ENCODE measurements around the gene BAHD1. TPM values are rescaled to one million over a fixed set of nuclear protein-coding genes. Genes with fewer than 3 reads are reported as not detected.

Gene BAHD1
- total RNA-seq (32.9 TPM), polyA plus RNA-seq (1 to 10 TPM; 1.3 to 1.6 (median 1.5) TPM)

- peak; percentile 88 to 91 for ATAC-seq (ENCODE audit: low read depth in 2 of 2)
- Mint-ChIP-seq H3K4me1 (peaks cover 0 to 72% (median 45%) of the 10 kb centered on the region in 4 donors), H3K9me3 (peaks cover 0 to 1% (median 0%) of the 10 kb centered on the region in 7 donors), H3K4me3 (peak within 1 kb of the TSS; percentile 92 to 98 (median 96)), H3K27ac (peak within 1 kb of the TSS; percentile 87 to 89 (median 88)), H3K36me3 (no peaks in the 10 kb centered on the region), H3K27me3 (peaks cover 48% of the 10 kb centered on the region)
- Histone ChIP-seq H3K27me3 (ENCODE audit: control insufficient read depth, insufficient read depth, low read length) (no peaks in the 10 kb centered on the region), H3K4me3 (ENCODE audit: low read depth, low read length) (peak within 1 kb of the TSS; percentile 48), H3K9me3 (ENCODE audit: control insufficient read depth in 2 of 2, low read length in 2 of 2) (no peaks in the 10 kb centered on the region), H3K4me1 (ENCODE audit: control insufficient read depth, insufficient read depth, low read length, poor library complexity, severe bottlenecking) (peaks cover 62% of the 10 kb centered on the region), H3K36me3 (ENCODE audit: control insufficient read depth, insufficient read depth, low read length) (no peaks in the 10 kb centered on the region), H3K27ac (ENCODE audit: insufficient read depth, low read length, poor library complexity, severe bottlenecking) (peak within 1 kb of the TSS; percentile 51)
- peak; percentile 90 to 94 (median 92) for DNase-seq
These were observed at the start of gene BAHD1 for GRCh38 chr15:40440743-40441564. BAHD1 (plus strand) TSS chr15:40440953; CDS start chr15:40458465, 17,512 bp downstream.

GRCh38 chr15:40392986-40393948 lies 47.5 kb upstream of the BAHD1 start:
- H3K27me3 ChIP-seq (ENCODE audit: control insufficient read depth, insufficient read depth, low read length) = no peaks in the 10 kb centered on the region
- ATAC-seq (ENCODE audit: low read depth in 2 of 2) = no peak
- H3K36me3 Mint-ChIP-seq = peaks cover 32% of the 10 kb centered on the region

GRCh38 chr15:40397688-40398412 lies 42.9 kb upstream of the BAHD1 start:
- no peak overlapping the region for H3K27ac ChIP-seq (ENCODE audit: insufficient read depth, low read length, poor library complexity, severe bottlenecking)
- no peaks in the 10 kb centered on the region for H3K9me3 Mint-ChIP-seq

More at GRCh38 chr15:40392986-40393948, 47.5 kb upstream of the BAHD1 start:
- Histone ChIP-seq H3K36me3 (ENCODE audit: control insufficient read depth, insufficient read depth, low read length) (peaks cover 32% of the 10 kb centered on the region), H3K27ac (ENCODE audit: insufficient read depth, low read length, poor library complexity, severe bottlenecking) (no peak overlapping the region), H3K9me3 (ENCODE audit: control insufficient read depth in 2 of 2, low read length in 2 of 2) (no peaks in the 10 kb centered on the region), H3K4me3 (ENCODE audit: low read depth, low read length) (no peak overlapping the region), H3K4me1 (ENCODE audit: control insufficient read depth, insufficient read depth, low read length, poor library complexity, severe bottlenecking) (peaks cover 5% of the 10 kb centered on the region)
- Mint-ChIP-seq H3K27me3 (no peaks in the 10 kb centered on the region), H3K4me3 (no peak overlapping the region), H3K9me3 (no peaks in the 10 kb centered on the region), H3K27ac (peak overlapping the region in 1 of 3 donors; percentile 80), H3K4me1 (peaks cover 2 to 19% (median 4%) of the 10 kb centered on the region in 4 donors)
- no peak for DNase-seq

GRCh38 chr15:40398413-40398873 lies 42.3 kb upstream of the BAHD1 start:
- Histone ChIP-seq H3K9me3 (ENCODE audit: control insufficient read depth in 2 of 2, low read length in 2 of 2) (no peaks in the 10 kb centered on the region), H3K36me3 (ENCODE audit: control insufficient read depth, insufficient read depth, low read length) (peaks cover 4% of the 10 kb centered on the region), H3K27ac (ENCODE audit: insufficient read depth, low read length, poor library complexity, severe bottlenecking) (no peak overlapping the region), H3K27me3 (ENCODE audit: control insufficient read depth, insufficient read depth, low read length) (no peaks in the 10 kb centered on the region), H3K4me3 (ENCODE audit: low read depth, low read length) (peak overlapping the region; percentile 62), H3K4me1 (ENCODE audit: control insufficient read depth, insufficient read depth, low read length, poor library complexity, severe bottlenecking) (peaks cover 12% of the 10 kb centered on the region)
- H3K27ac Mint-ChIP-seq = peak overlapping the region; percentile 21 to 70 (median 50)
- peaks cover 10 to 19% (median 15%) of the 10 kb centered on the region in 4 donors for H3K4me1 Mint-ChIP-seq
- peak in 1 of 3 donors; percentile 51 for DNase-seq
- H3K27me3 Mint-ChIP-seq = no peaks in the 10 kb centered on the region
- peak; percentile 50 to 58 for ATAC-seq (ENCODE audit: low read depth in 2 of 2)
- no peaks in the 10 kb centered on the region for H3K9me3 Mint-ChIP-seq
- peak overlapping the region in 3 of 4 donors; percentile 59 to 75 (median 62) for H3K4me3 Mint-ChIP-seq
- peaks cover 4% of the 10 kb centered on the region for H3K36me3 Mint-ChIP-seq

More at GRCh38 chr15:40397688-40398412, 42.9 kb upstream of the BAHD1 start:
- H3K9me3 ChIP-seq (ENCODE audit: control insufficient read depth in 2 of 2, low read length in 2 of 2) = no peaks in the 10 kb centered on the region
- Mint-ChIP-seq H3K27ac (peak overlapping the region in 2 of 3 donors; percentile 50 to 70), H3K36me3 (peaks cover 7% of the 10 kb centered on the region), H3K4me1 (peaks cover 10 to 22% (median 15%) of the 10 kb centered on the region in 4 donors), H3K4me3 (peak overlapping the region in 2 of 4 donors; percentile 62 to 75), H3K27me3 (no peaks in the 10 kb centered on the region)
- ATAC-seq (ENCODE audit: low read depth in 2 of 2) (no peak), DNase-seq (no peak)
- peak overlapping the region; percentile 62 for H3K4me3 ChIP-seq (ENCODE audit: low read depth, low read length)
- H3K4me1 ChIP-seq (ENCODE audit: control insufficient read depth, insufficient read depth, low read length, poor library complexity, severe bottlenecking) = peaks cover 12% of the 10 kb centered on the region
- peaks cover 9% of the 10 kb centered on the region for H3K36me3 ChIP-seq (ENCODE audit: control insufficient read depth, insufficient read depth, low read length)
- H3K27me3 ChIP-seq (ENCODE audit: control insufficient read depth, insufficient read depth, low read length) = no peaks in the 10 kb centered on the region

GRCh38 chr15:40399370-40399769 lies 41.4 kb upstream of the BAHD1 start:
- ATAC-seq (ENCODE audit: low read depth in 2 of 2) (no peak), DNase-seq (no peak)
- Mint-ChIP-seq H3K27me3 (no peaks in the 10 kb centered on the region), H3K4me1 (peaks cover 10 to 19% (median 17%) of the 10 kb centered on the region in 4 donors), H3K36me3 (no peaks in the 10 kb centered on the region), H3K27ac (no peak overlapping the region), H3K4me3 (no peak overlapping the region), H3K9me3 (no peaks in the 10 kb centered on the region)
- Histone ChIP-seq H3K4me1 (ENCODE audit: control insufficient read depth, insufficient read depth, low read length, poor library complexity, severe bottlenecking) (peaks cover 12% of the 10 kb centered on the region), H3K27me3 (ENCODE audit: control insufficient read depth, insufficient read depth, low read length) (no peaks in the 10 kb centered on the region), H3K9me3 (ENCODE audit: control insufficient read depth in 2 of 2, low read length in 2 of 2) (no peaks in the 10 kb centered on the region), H3K4me3 (ENCODE audit: low read depth, low read length) (no peak overlapping the region), H3K36me3 (ENCODE audit: control insufficient read depth, insufficient read depth, low read length) (no peaks in the 10 kb centered on the region), H3K27ac (ENCODE audit: insufficient read depth, low read length, poor library complexity, severe bottlenecking) (no peak overlapping the region)

- Histone ChIP-seq H3K4me1 (ENCODE audit: control insufficient read depth, insufficient read depth, low read length, poor library complexity, severe bottlenecking) (peaks cover 23% of the 10 kb centered on the region), H3K4me3 (ENCODE audit: low read depth, low read length) (peak within 1 kb of the TSS; percentile 97), H3K36me3 (ENCODE audit: control insufficient read depth, insufficient read depth, low read length) (peaks cover 16% of the 10 kb centered on the region), H3K9me3 (ENCODE audit: control insufficient read depth in 2 of 2, low read length in 2 of 2) (no peaks in the 10 kb centered on the region), H3K27ac (ENCODE audit: insufficient read depth, low read length, poor library complexity, severe bottlenecking) (peak within 1 kb of the TSS; percentile 71), H3K27me3 (ENCODE audit: control insufficient read depth, insufficient read depth, low read length) (no peaks in the 10 kb centered on the region)
- H3K4me3 Mint-ChIP-seq = peak within 1 kb of the TSS; percentile 89 to 94 (median 92)
- peak; percentile 99 for ATAC-seq (ENCODE audit: low read depth in 2 of 2)
- H3K9me3 Mint-ChIP-seq = no peaks in the 10 kb centered on the region
- H3K27ac Mint-ChIP-seq = peak within 1 kb of the TSS; percentile 84 to 92 (median 92)
- peaks cover 10 to 40% (median 28%) of the 10 kb centered on the region in 4 donors for H3K4me1 Mint-ChIP-seq
- no peaks in the 10 kb centered on the region for H3K27me3 Mint-ChIP-seq
- H3K36me3 Mint-ChIP-seq = peaks cover 12% of the 10 kb centered on the region
- DNase-seq = peak; percentile 78 to 93 (median 84)
These were observed 35.0 kb upstream of the BAHD1 start, which contains the start of gene IVD for GRCh38 chr15:40405501-40406381. IVD (plus strand) TSS chr15:40405795; CDS start chr15:40405828, 33 bp downstream.

Data from CD4-positive, CD25-positive, alpha-beta regulatory T cell (primary cell).